NCI-H2196 treated with DMSO at 0.1 percent for 48 hours (cell line): ENCODE results near the gene NDST1.
A peak's percentile ranks its signal among the peaks of the same experiment; 100 is the strongest.
"Not testable (repeated sequence)": the region's sequence is repeated elsewhere in the genome, so short reads cannot be mapped to it uniquely, and the experiment has no call there.

ENCODE experiments used
- DNase-seq: peaks from one replicate; lab custom pipeline; 2025; ENCODE audit not compliant: unreplicated experiment; lab: John Stamatoyannopoulos, UW

Gene NDST1

GRCh38 chr5:150506571-150507473, 1.1 kb upstream of the NDST1 start:
- no peak for DNase-seq

DNA sequence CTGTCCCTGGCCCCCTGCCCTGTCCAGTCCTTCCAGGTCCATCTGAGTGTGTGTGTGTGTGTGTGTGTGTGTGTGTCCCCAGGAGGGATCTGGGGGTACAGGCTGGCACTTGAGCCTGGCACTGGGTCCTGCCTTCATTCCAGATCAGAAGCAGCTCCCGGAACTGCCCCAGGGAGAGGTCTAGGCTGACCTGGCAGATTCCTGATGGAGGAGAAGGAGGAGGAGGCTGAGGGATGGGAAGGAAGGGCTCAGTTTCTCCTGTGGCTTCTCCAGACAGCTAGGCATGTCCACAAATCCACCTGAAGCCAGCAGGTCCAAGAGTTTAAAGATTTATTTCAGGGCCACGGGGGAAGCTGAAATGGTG, 328 bp downstream of the NDST1 start:
- no peak for DNase-seq

DNA sequence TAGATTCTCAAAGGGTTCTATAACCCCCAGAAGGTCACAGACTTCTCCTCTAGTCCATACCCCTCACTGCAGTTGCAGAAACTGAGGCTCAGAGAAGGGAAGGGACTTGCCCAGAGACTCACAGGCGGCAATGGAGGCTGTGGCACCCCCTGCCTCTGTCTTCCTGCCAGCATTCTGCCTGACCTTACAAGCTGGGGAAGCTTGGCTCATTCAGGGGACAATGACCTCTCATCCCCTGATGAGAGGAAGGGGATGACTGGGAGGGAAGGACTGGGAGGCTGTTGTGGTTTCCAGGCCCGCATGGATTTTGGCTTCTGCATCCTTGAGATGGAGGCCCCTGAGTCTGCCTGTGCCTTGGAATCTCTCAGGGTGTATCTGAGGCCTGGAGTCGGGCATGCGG, 897 bp downstream of the NDST1 start:
- DNase-seq = no peak

DNA sequence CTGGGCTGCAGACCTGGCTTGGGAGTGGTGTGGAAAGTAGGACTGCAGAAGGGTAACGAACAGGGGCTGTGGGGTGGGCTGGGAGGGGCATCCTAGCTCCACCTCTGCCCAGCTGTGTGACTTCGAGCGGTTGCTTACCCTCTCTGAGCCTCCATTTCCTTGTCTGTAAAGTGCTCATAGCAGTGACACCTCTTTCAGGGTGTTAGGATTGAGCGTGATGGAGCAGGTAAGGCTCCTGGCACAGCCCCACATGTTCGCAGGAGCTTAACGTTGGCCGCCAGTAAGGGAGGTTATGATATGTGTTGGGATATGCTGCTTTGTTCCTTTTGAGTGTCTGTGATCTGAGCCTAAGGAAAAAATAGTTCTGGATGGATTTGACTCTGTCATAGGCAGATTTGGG, 2.1 kb downstream of the NDST1 start:
- no peak for DNase-seq

DNA sequence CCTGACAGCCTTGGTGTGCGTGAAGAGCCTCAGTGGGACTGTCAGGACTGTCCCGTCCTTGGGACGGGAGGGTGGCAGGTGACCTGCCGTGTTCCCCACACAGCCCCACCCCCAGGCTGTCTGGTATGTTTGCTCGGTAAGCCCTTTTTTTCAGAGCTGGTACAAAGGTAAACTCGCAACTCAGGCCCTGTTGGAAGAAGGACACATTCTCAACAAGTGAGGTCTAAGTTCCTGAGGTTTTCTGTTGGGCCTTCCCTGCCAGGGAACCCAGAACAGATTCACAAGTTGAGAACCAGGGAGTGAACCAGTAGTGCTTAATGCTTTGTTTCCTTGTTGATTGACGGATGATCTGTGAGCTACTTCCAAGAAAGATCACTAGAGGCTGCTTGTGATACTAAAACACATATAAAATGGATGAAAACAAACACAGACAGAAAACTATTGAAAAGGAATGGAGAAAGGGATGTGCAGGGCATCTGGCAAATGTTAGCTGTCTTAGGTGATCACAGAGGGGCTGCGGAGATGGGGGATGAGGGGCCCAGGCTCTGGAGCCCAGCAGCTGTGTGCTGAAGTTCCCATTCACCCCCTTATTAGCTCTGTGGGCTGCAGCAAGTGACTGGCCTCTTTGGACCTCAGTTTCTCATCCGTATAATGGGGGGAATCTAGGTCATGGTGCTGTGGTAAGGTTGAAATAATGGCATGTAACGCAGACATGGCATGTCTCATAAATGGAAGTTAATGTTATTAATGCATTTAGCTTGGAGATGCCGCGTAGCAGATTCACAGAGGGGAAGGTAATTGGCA, 2.7 kb downstream of the NDST1 start:
- DNase-seq = no peak

- DNase-seq = no peak
Measured at GRCh38 chr5:150511578-150512367, 3.8 kb downstream of the NDST1 start.

GRCh38 chr5:150512368-150512747, 4.4 kb downstream of the NDST1 start:
- no peak for DNase-seq

- no peak for DNase-seq
Measured at GRCh38 chr5:150513375-150514309, 5.7 kb downstream of the NDST1 start.

GRCh38 chr5:150514708-150515211, 6.8 kb downstream of the NDST1 start:
- no peak for DNase-seq

DNA sequence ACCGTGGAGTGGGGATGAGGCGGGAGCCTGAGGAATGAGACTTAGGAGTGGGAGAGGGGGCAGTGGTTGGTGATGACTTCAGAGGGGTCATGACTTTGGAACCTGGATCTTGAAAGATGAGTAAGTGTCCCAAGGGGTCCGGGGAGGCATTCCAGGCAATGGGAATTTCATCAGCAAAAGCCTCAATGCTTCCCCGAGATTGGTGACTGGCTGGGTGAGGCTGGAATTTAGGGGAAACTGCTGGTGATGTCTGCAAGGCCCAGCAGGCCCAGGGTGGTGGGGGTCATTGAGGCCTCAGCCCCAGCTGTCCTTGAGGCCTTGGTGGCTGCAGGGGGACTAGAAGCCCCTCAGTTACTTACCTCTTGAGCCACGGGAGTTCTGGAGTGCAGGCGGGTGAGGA, 7.5 kb downstream of the NDST1 start:
- no peak for DNase-seq

DNA sequence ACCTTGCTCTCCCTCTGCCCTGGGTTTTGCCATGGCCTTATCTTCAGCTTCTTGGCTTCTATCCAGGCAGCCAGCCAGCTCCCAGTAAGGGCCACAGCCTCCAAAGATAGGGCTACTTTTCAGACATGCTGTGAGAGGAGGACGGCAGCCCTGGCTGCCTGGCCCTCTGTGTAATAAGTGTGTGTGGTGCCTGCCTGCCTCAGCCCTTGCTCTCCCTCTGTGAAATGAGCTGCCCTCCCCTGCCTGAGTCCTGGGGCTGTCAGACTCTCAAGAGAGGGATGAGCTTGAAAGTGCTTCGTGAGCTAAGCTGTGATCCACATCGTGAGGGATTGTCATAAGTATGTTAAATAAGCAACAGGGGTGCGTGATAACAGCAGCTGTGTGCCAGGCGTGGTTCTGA, 8.1 kb downstream of the NDST1 start:
- DNase-seq = no peak

- DNase-seq = peak; percentile 75
Measured at GRCh38 chr5:150517272-150518152, 9.6 kb downstream of the NDST1 start.

- DNase-seq = not testable (repeated sequence)
Measured at GRCh38 chr5:150518712-150519559, 11.0 kb downstream of the NDST1 start.

- DNase-seq = no peak
Measured at GRCh38 chr5:150519560-150519945, 11.6 kb downstream of the NDST1 start.

GRCh38 chr5:150519978-150520377, 12.0 kb downstream of the NDST1 start:
- no peak for DNase-seq

- DNase-seq = no peak
Measured at GRCh38 chr5:150520747-150521521, 13.0 kb downstream of the NDST1 start.

DNA sequence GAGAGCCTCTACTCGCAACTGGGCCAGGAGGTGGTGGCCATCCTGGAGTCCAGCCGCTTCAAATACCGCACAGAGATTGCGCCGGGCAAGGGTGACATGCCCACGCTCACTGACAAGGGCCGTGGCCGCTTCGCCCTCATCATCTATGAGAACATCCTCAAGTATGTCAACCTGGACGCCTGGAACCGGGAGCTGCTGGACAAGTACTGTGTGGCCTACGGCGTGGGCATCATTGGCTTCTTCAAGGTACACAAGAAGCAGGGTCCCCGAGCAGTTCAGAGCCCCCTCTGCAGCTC, 13.5 kb downstream of the NDST1 start:
- no peak for DNase-seq
